Subcutaneous abdominal adipose tissue (tissue), 5 donors: ENCODE measurements around the gene VCAN.

Experiments used
- H3K27ac ChIP-seq: one replicate; pipeline ENCODE4 v1.7.0; 2013; ENCODE audit warnings: low read depth, mild to moderate bottlenecking, inconsistent platforms, low read length, moderate library complexity
- H3K27me3 ChIP-seq, 5 donors: one replicate each; pipeline ENCODE4 v1.7.0; 2013; ENCODE audit warnings: low read length in 5 of 5, inconsistent platforms in 1 of 5; ENCODE audit not compliant: control insufficient read depth in 5 of 5, insufficient read depth in 4 of 5
- H3K36me3 ChIP-seq, 5 donors: one replicate each; pipeline ENCODE4 v1.7.0; 2013; ENCODE audit warnings: low read length in 5 of 5; ENCODE audit not compliant: control insufficient read depth in 5 of 5, insufficient read depth in 5 of 5
- H3K4me1 ChIP-seq, 5 donors: one replicate each; pipeline ENCODE4 v1.7.0; 2013; ENCODE audit warnings: low read length in 5 of 5, mild to moderate bottlenecking in 3 of 5, moderate library complexity in 1 of 5; ENCODE audit not compliant: control insufficient read depth in 5 of 5, insufficient read depth in 5 of 5
- H3K4me3 ChIP-seq, 5 donors: one replicate each; pipeline ENCODE4 v1.7.0; 2013; ENCODE audit warnings: low read length in 5 of 5, low read depth in 1 of 5
- H3K9ac ChIP-seq, 5 donors: one replicate each; pipeline ENCODE4 v1.7.0; 2013; ENCODE audit warnings: low read length in 5 of 5, mild to moderate bottlenecking in 4 of 5, moderate library complexity in 3 of 5
- H3K9me3 ChIP-seq, 5 donors: one replicate each; pipeline ENCODE4 v1.7.0; 2013; ENCODE audit warnings: low read length in 5 of 5; ENCODE audit not compliant: control insufficient read depth in 5 of 5
- donor health status: healthy.
- donor health status: healthy.
- donor health status: healthy.
- donor health status: healthy.
- donor health status: healthy.

VCAN gene

GRCh38 chr5:83464261-83464660, 7.3 kb upstream of the VCAN start:
- H3K9ac ChIP-seq = no peak overlapping the region

GRCh38 chr5:83467371-83468035, 4.0 kb upstream of the VCAN start:
- no peak overlapping the region for H3K9ac ChIP-seq
- H3K27ac ChIP-seq = no peak overlapping the region
- H3K4me3 ChIP-seq = no peak overlapping the region
- H3K36me3 ChIP-seq = no peaks in the 10 kb centered on the region
- H3K27me3 ChIP-seq = peaks cover 14 to 28% (median 27%) of the 10 kb centered on the region in 5 donors
- H3K9me3 ChIP-seq = no peaks in the 10 kb centered on the region
- peaks cover 0 to 18% (median 12%) of the 10 kb centered on the region in 5 donors for H3K4me1 ChIP-seq

More at GRCh38 chr5:83464261-83464660, 7.3 kb upstream of the VCAN start:
- Histone ChIP-seq H3K4me1 (no peaks in the 10 kb centered on the region), H3K36me3 (no peaks in the 10 kb centered on the region), H3K27me3 (peaks cover 4 to 15% (median 7%) of the 10 kb centered on the region in 5 donors), H3K27ac (no peak overlapping the region), H3K9me3 (no peaks in the 10 kb centered on the region), H3K4me3 (no peak overlapping the region)

DNA sequence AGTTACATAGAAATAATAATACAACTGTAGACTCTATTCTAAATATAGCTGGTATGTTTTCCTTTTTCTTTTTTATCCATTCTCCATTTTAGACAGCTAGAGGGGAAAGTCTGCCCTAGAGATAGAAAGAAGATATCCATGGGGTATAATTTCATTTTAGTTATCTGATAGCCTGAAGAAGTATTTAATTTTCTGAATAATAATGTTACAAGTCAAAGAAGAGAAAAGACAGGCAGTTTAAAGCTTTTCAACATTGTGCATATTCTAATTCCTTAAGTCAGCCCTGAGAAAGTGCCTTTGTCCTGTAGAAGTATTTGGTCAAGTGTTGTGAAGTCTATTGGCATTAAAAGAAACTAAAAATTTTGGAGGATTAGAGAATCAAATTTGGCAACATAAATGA, 2.5 kb upstream of the VCAN start:
- peaks cover 2 to 34% (median 27%) of the 10 kb centered on the region in 5 donors for H3K4me1 ChIP-seq
- peaks cover 14 to 30% (median 28%) of the 10 kb centered on the region in 5 donors for H3K27me3 ChIP-seq
- no peaks in the 10 kb centered on the region for H3K36me3 ChIP-seq
- no peaks in the 10 kb centered on the region for H3K9me3 ChIP-seq
- no peak overlapping the region for H3K4me3 ChIP-seq
- H3K27ac ChIP-seq = no peak overlapping the region
- no peak overlapping the region for H3K9ac ChIP-seq

GRCh38 chr5:83470526-83471404, 779 bp upstream of the VCAN start:
- no peaks in the 10 kb centered on the region for H3K9me3 ChIP-seq
- H3K36me3 ChIP-seq = no peaks in the 10 kb centered on the region
- H3K27ac ChIP-seq = peak overlapping the region; percentile 44
- H3K4me1 ChIP-seq = peaks cover 2 to 47% (median 40%) of the 10 kb centered on the region in 5 donors
- H3K27me3 ChIP-seq = peaks cover 11 to 43% (median 23%) of the 10 kb centered on the region in 5 donors
- H3K9ac ChIP-seq = no peak overlapping the region
- H3K4me3 ChIP-seq = peak overlapping the region in 4 of 5 donors; percentile 25 to 80 (median 72)

DNA sequence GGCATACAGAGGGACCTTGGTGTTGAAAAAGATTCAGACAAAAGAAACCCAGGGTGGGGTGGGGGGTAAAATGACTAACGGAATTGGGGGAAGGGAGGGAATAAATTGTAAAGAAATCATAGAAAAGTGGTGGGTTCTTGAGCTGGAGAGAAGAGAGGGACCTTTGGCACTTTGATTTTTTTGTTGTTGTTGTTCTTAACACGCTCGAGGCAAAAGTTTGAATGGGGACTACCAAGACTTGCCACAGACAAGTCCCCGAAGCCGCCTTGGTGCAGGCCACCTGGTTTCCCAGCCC, 616 bp downstream of the VCAN start:
- H3K4me3 ChIP-seq = peak overlapping the region in 4 of 5 donors; percentile 70 to 80 (median 75)
- no peaks in the 10 kb centered on the region for H3K9me3 ChIP-seq
- H3K27me3 ChIP-seq = peaks cover 10 to 43% (median 24%) of the 10 kb centered on the region in 5 donors
- peaks cover 2 to 47% (median 40%) of the 10 kb centered on the region in 5 donors for H3K4me1 ChIP-seq
- peak overlapping the region in 2 of 5 donors; percentile 46 to 52 for H3K9ac ChIP-seq
- H3K27ac ChIP-seq = peak overlapping the region; percentile 44
- no peaks in the 10 kb centered on the region for H3K36me3 ChIP-seq

GRCh38 chr5:83472508-83473345, 1.2 kb downstream of the VCAN start:
- H3K27ac ChIP-seq = peak overlapping the region; percentile 44
- H3K27me3 ChIP-seq = peaks cover 10 to 41% (median 21%) of the 10 kb centered on the region in 5 donors
- peak overlapping the region in 3 of 5 donors; percentile 46 to 58 (median 52) for H3K9ac ChIP-seq

GRCh38 chr5:83473346-83474160, 2.0 kb downstream of the VCAN start:
- Histone ChIP-seq H3K27ac (peak overlapping the region; percentile 44), H3K9me3 (no peaks in the 10 kb centered on the region), H3K9ac (peak overlapping the region in 4 of 5 donors; percentile 51 to 60 (median 55)), H3K4me3 (peak overlapping the region; percentile 70 to 92 (median 76)), H3K4me1 (peaks cover 2 to 47% (median 40%) of the 10 kb centered on the region in 5 donors), H3K27me3 (peaks cover 10 to 37% (median 21%) of the 10 kb centered on the region in 5 donors), H3K36me3 (no peaks in the 10 kb centered on the region)

More at GRCh38 chr5:83472508-83473345, 1.2 kb downstream of the VCAN start:
- Histone ChIP-seq H3K9me3 (no peaks in the 10 kb centered on the region), H3K36me3 (no peaks in the 10 kb centered on the region), H3K4me1 (peaks cover 2 to 47% (median 40%) of the 10 kb centered on the region in 5 donors), H3K4me3 (peak overlapping the region; percentile 70 to 92 (median 76))

DNA sequence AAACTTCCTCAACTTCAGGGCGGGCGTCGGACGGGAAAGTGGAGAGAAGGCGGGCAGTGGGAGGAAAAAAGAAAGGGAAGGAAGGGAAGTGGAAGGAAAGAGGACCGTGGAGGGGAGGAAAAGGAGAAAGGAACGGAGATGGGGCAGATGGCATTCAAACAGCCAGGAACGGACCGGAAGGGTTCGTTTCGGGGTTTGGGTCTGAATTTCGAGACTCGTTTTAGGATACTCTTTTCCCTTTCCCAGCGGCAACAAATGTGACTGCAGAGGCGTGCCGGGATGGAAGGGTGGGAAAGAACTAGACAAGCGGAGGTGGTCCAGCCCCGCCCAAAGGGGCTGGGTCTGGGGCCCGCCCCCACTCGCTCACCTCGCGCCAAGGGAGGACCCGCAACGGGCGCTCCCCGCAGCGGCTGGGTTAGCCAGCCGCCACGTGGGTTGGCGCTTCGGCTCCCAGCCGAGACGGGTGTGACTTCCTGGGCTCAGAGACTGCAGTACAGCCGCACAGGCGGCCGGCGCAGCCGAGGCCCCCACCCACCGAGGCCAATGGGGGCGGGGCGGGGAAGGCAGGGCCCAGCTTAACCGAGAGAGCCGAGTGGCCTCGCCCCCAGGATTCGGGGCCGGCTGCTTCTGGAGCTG, 2.7 kb downstream of the VCAN start:
- Histone ChIP-seq H3K4me1 (peaks cover 2 to 47% (median 40%) of the 10 kb centered on the region in 5 donors), H3K9me3 (no peaks in the 10 kb centered on the region), H3K36me3 (no peaks in the 10 kb centered on the region), H3K4me3 (peak overlapping the region; percentile 70 to 92 (median 76)), H3K27me3 (peaks cover 10 to 37% (median 21%) of the 10 kb centered on the region in 5 donors), H3K9ac (peak overlapping the region in 4 of 5 donors; percentile 39 to 60 (median 55)), H3K27ac (peak overlapping the region; percentile 44)
